MM.1S (cell line): ENCODE measurements around the gene DNAI1.

ENCODE experiments used
- EZH2 ChIP-seq: fragments of 300-600 bp; sonication (generic); optimal IDR thresholded peaks from 2 replicates; pipeline ENCODE3; 2017; ENCODE audit warnings: low read depth, mild to moderate bottlenecking, antibody characterized with exemption, low read length, mixed read lengths
- EZH2phosphoT487 ChIP-seq: fragments of 300-600 bp; sonication (generic); IDR thresholded peaks from 2 replicates; pipeline ENCODE4 v1.6.1; 2018; ENCODE audit warnings: antibody characterized with exemption, low read length
- TF ChIP-seq, protein P1 (sequence below): fragments of 300-600 bp; sonication (generic); IDR thresholded peaks from 2 replicates; pipeline ENCODE4 v1.5.1; 2016; ENCODE audit warnings: antibody characterized with exemption, low read length, mixed read lengths

DNA sequence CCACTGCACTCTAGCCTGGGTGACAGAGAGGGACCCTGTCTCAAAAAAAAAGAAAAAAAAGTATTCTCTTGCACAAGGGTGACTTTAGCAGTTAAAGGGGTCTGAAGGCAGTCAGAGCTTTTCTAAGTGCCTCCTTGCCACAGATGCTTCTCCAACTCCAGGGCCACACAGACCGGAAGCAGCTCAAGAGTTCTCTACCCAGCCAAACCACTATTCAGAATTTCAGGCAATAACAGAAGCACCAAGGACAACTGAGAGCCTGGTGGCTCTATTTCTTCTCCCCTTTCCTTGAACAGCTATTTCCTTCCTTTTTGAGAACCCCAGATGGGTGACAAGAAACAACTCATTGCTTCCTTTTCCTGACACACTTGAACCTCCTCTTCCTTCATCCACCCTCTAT, 2.5 kb upstream of the DNAI1 start:
- TF ChIP-seq EZH2 (no peak), EZH2phosphoT487 (no peak)
- TF ChIP-seq, protein P1, sequence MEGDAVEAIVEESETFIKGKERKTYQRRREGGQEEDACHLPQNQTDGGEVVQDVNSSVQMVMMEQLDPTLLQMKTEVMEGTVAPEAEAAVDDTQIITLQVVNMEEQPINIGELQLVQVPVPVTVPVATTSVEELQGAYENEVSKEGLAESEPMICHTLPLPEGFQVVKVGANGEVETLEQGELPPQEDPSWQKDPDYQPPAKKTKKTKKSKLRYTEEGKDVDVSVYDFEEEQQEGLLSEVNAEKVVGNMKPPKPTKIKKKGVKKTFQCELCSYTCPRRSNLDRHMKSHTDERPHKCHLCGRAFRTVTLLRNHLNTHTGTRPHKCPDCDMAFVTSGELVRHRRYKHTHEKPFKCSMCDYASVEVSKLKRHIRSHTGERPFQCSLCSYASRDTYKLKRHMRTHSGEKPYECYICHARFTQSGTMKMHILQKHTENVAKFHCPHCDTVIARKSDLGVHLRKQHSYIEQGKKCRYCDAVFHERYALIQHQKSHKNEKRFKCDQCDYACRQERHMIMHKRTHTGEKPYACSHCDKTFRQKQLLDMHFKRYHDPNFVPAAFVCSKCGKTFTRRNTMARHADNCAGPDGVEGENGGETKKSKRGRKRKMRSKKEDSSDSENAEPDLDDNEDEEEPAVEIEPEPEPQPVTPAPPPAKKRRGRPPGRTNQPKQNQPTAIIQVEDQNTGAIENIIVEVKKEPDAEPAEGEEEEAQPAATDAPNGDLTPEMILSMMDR, result no peak
